NK-92 (cell line): ENCODE results near the gene METTL16.
"Not testable (repeated sequence)": the region's sequence is repeated elsewhere in the genome, so short reads cannot be mapped to it uniquely, and the experiment has no call there.

Source experiments
- DNase-seq: peaks from one replicate; lab custom pipeline; 2025; ENCODE audit not compliant: unreplicated experiment; lab: John Stamatoyannopoulos, UW

The METTL16 gene

GRCh38 chr17:2503627-2504026, 8.1 kb downstream of the METTL16 start:
- no peak for DNase-seq

DNA sequence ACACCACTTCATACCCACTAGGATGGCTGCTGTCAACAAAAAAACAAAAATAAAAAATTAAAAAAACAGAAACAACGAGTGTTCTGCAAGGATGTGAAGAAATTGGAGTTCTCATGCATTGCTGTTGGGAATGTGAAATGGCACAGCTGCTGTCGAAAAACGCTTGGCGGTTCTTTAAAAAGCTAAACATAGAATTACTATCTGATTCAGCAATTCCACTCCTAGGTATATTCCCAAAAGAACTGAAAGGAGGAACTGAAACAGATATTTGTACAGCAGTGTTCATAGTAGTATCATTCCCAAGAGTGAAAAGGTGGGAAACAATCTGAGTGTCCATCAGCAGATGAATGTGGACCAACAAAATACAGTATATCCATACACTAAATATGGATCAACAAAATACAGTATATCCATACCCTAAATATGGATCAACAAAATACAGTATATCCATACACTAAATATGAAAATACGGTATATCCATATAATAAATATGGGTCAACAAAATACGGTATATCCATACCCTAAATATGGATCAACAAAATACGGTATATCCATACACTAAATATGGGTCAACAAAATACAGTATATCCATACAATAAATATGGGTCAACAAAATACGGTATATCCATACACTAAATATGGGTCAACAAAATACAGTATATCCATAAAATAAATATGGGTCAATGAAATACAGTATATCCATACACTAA, 8.7 kb downstream of the METTL16 start:
- no peak for DNase-seq

GRCh38 chr17:2500446-2500845, 11.2 kb downstream of the METTL16 start:
- no peak for DNase-seq

- DNase-seq, result not testable (repeated sequence)
Measured at GRCh38 chr17:2489286-2489685, 22.4 kb downstream of the METTL16 start.

DNA sequence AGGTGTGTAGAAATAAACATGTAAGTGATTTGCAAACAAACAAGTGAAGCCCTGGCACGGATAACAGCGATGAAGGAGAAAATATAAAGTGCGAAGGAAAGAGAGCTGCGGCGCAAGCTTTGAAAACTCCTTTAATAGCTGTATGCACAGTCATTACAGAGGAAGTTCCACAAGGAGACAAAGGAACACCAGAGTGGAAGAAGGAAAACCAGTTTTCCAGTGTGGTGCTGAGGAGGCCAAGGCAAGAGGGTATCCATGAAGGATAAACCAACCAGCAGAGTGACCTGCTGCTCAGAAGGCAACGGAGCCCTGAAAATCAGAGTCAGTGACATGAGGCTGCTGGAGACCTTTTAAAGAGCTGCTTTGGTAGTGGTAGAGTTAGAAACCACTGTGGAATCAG, 24.4 kb downstream of the METTL16 start:
- DNase-seq, result no peak

DNA sequence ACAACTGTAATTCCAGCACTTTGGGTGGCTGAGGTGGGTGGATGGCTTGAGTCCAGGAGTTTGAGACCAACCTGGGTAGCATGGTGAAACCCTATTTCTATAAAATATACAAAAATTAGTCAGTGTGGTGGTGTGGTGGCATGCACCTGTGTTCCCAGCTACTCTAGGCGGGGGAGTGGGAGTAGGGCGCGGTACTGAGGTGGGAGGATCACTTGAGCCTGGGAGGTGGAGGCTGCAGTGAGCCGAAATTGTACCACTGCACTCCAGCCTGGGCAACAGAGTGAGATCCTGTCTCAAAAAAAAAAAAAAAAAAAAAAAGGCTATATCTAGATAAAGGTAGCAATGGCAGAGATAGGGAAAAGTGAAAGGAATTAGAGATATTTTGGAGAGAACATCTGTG, 25.0 kb downstream of the METTL16 start:
- DNase-seq, result not testable (repeated sequence)

- no peak for DNase-seq
Measured at GRCh38 chr17:2485970-2486369, 25.7 kb downstream of the METTL16 start.

GRCh38 chr17:2485543-2485942, 26.1 kb downstream of the METTL16 start:
- no peak for DNase-seq

DNA sequence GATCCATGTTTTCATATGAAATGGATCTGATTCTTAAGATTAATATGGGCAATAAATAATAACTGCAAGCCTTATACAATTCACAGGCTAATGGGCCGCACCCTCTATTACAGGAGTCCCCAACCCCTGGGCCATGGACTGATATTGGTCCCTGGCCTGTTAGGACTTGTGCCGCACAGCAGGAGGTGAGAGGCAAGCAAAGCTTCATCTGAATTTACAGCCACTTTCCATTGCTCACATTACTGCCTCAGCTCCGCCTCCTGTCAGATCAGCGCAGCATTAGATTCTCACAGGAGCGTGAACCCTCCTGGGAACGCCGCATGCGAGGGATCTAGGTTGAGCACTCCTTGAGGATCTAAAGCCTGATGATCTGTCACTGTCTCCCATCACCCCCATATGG, 26.8 kb downstream of the METTL16 start:
- DNase-seq, result no peak

GRCh38 chr17:2483084-2483483, 28.6 kb downstream of the METTL16 start:
- no peak for DNase-seq

GRCh38 chr17:2482218-2482617, 29.5 kb downstream of the METTL16 start:
- DNase-seq, result no peak

GRCh38 chr17:2481760-2482159, 29.9 kb downstream of the METTL16 start:
- no peak for DNase-seq

DNA sequence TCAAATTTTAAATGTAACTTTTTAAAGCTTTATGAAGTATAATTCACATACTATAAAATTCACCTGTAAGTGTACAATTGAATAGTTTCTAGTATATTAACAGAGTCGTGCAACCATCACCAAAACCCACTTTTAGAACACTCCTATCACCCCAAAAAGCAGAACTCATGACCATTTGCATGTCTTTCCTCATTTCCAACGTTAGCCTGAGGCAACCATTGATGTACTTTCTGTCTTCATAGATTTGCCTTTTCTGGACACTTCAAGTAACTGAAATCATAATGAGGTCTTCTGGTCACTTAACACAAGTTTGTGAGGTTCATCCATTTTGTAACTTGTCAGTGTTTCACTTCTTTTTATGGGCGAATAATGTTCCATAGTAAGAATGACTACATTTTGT, 33.2 kb downstream of the METTL16 start:
- DNase-seq, result no peak

- no peak for DNase-seq
Measured at GRCh38 chr17:2475056-2475455, 36.6 kb downstream of the METTL16 start.

DNA sequence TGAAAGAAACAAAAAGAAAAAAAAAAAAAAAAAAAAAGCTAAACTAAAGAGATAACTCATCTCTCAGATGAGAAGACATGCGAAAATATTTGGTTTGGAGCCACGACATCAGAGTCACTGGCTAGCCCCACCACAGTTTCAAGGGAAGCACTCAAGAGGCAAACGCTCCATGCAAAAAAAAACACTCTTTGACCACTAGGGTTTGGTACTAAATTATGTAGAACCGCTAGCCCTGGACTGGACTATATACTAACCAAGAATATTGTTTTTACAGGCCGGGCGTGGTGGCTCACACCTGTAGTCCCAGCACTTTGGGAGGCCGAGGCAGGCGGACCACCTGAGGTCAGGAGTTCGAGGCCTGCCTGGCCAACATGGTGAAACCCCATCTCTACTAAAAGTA, 37.3 kb downstream of the METTL16 start:
- DNase-seq, result no peak

DNA sequence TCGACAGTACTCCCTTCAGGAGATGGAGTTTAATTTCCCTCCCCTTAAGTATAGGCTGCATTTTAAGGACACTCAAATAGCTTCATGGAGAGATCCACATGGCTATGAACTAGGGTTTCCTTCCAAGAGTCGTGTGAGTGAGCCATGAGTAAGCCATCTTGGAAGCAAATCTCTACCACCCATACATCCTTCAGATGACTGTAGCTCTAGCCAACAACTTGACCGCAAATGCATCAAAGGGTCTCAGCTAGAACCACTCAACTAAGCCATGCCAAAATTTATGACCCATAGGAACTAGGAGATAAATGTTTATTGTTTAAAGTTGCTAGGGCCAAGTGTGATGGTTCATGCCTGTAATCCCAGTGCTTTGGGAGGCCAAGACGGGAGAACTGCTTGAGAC, 43.4 kb downstream of the METTL16 start:
- no peak for DNase-seq

DNA sequence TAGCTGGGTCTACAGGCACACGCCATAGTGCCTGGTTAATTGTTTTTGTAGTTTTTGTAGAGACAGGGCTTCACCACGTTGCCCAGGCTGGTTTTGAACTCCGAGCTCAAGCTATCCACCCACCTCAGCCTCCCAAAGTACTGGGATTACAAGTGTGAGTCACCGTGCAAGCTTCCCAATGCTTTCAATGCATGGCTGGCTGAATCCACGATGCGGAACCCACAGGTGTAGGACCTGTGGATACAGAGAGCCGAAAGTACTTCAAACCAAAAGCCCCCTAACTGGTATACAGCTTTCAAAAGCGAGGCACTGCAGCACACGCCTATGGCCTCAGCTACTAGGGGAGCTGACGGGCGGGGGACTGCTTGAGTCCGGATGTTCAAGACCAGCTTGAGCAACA, 44.8 kb downstream of the METTL16 start:
- no peak for DNase-seq

DNA sequence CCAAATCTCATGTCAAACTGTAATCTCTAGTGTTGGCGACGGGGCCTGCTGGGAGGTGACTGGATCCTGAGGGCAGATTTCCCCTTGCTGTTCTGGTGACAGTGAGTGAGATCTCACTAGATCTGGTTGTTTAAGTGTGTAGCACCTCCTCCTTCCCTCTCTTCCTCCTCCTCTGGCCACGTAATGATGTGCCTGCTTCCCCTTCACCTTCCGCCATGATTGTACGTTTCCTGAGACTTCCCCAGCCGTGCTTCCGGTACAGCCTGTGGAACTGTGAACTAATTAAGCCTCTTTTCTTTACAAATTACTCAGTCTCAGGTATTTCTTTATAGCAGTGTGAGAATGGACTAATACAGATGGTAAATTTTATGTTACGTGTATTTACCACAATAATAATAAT, 49.2 kb downstream of the METTL16 start:
- DNase-seq, result no peak

DNA sequence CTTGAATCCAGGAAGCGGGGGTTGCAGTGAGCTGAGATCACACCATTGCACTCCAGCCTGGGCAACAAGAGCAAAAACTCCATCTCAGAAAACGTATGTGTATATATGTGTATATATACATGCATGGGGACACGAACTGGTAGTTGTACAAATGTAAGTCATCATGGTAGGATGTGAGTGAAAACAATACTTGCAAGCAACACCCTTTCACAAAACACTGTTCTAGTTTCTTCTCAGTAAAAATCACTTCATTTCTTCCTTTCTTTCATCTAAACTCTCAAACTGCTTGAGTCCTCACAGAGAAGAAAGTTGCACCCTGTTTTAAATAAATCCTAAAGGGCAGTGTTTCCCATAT, 51.8 kb downstream of the METTL16 start:
- DNase-seq, result no peak

DNA sequence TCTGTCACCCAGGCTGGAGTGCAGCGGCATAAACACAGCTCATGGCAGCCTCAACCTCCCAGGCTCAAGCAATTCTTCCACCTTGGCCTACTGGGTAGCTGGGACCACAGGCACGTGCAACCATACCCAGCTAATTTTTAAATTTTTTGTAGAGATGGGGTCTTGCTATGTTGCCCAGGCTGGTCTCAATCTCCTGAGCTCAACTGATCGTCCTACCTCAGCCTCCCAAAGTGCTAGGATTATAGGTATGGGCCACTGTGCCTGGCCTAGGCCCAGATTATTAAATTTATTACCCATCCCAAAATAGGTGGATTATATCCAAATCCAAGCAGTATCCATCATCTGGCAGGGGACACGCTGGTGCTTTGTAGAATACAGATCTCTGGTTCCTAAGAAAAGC, 53.8 kb downstream of the METTL16 start:
- DNase-seq, result no peak

DNA sequence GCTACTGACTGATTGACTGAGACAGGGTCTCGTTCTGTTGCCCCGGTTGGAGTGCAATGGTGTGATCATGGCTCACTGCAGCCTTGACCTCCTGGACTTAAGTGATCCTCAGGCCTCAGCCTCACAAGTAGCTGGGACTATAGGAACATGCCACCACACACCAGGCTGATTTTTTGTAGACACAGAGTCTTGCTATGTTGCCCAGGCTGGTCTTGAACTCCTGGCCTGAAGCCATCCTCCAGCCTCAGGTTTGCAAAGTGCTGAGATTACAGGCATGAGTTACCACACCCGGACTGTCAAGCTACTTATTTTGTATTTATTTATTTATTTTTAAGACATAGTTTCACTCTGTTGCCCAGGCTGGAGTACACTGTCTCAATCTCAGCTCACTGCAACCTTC, 55.2 kb downstream of the METTL16 start:
- no peak for DNase-seq

- no peak for DNase-seq
Measured at GRCh38 chr17:2455956-2456355, 55.7 kb downstream of the METTL16 start.

GRCh38 chr17:2453866-2454265, 57.8 kb downstream of the METTL16 start:
- no peak for DNase-seq

DNA sequence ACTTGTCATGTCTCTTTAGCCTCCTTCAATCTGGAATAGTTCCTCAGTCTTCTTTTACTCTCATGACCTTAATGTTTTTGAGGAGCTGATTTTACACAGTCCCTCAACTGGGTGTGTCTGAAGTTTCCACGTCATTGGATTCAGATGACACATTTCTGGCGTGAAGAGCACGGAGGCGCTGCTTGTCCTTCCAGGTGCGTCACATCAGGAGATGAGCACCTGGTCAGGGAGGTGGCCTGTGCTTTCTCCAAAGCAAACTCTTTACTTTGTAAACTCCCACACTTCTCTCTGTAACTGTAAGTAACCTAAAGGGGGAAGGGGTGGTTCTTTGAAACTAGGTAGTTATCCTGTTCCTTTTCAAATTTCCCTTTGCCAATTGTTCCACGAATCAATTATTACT, 58.4 kb downstream of the METTL16 start:
- no peak for DNase-seq
